ENCODE data around the gene KCNQ1.
"Not testable (repeated sequence)": the region's sequence is repeated elsewhere in the genome, so short reads cannot be mapped to it uniquely, and the experiment has no call there.

Gene KCNQ1

GRCh38 chr11:2631161-2631560, 186.4 kb downstream of the KCNQ1 start:
- no peak for DNase-seq

GRCh38 chr11:2639763-2640162, 195.0 kb downstream of the KCNQ1 start:
- DNase-seq: not testable (repeated sequence)

GRCh38 chr11:2641623-2642022, 196.8 kb downstream of the KCNQ1 start:
- no peak for DNase-seq

- DNase-seq: no peak
These were observed 198.9 kb downstream of the KCNQ1 start for GRCh38 chr11:2643746-2644145.

GRCh38 chr11:2644844-2645778, 200.3 kb downstream of the KCNQ1 start:
- DNase-seq: no peak

- DNase-seq: no peak
These were observed 200.9 kb downstream of the KCNQ1 start for GRCh38 chr11:2645779-2646118.

- DNase-seq: no peak
These were observed 202.4 kb downstream of the KCNQ1 start for GRCh38 chr11:2647167-2647566.

- DNase-seq: no peak
These were observed 203.1 kb downstream of the KCNQ1 start for GRCh38 chr11:2647953-2648352.

GRCh38 chr11:2649400-2649799, 204.6 kb downstream of the KCNQ1 start:
- DNase-seq: no peak

- DNase-seq: no peak
These were observed 205.0 kb downstream of the KCNQ1 start for GRCh38 chr11:2649848-2650247.

- DNase-seq: no peak
These were observed 205.6 kb downstream of the KCNQ1 start for GRCh38 chr11:2650343-2650867.

GRCh38 chr11:2651054-2651617, 206.3 kb downstream of the KCNQ1 start:
- no peak for DNase-seq

GRCh38 chr11:2651826-2652271, 207.0 kb downstream of the KCNQ1 start:
- no peak for DNase-seq

GRCh38 chr11:2652333-2653197, 207.8 kb downstream of the KCNQ1 start:
- DNase-seq: no peak

- no peak for DNase-seq
These were observed 208.4 kb downstream of the KCNQ1 start for GRCh38 chr11:2653198-2653551.

- peak; percentile 53 for DNase-seq
These were observed 209.3 kb downstream of the KCNQ1 start for GRCh38 chr11:2653930-2654739.

GRCh38 chr11:2655016-2655719, 210.4 kb downstream of the KCNQ1 start:
- DNase-seq: no peak

- no peak for DNase-seq
These were observed 211.2 kb downstream of the KCNQ1 start for GRCh38 chr11:2655834-2656622.

- DNase-seq: no peak
These were observed 212.1 kb downstream of the KCNQ1 start for GRCh38 chr11:2656859-2657258.

GRCh38 chr11:2657697-2658284, 213.0 kb downstream of the KCNQ1 start:
- no peak for DNase-seq
